ENCODE data around the gene TANGO2. TPM values are rescaled to one million over a fixed set of nuclear protein-coding genes. Genes with fewer than 3 reads are reported as not detected.
A peak's percentile ranks its signal among the peaks of the same experiment; 100 is the strongest.

The TANGO2 gene
- total and polyA plus RNA-seq, 9 of the 15 experiments (the other 6 are each of a cell fraction or from before 2014, with no cell fraction given) = 15.5 to 94.9 (median 70.1) TPM

DNA sequence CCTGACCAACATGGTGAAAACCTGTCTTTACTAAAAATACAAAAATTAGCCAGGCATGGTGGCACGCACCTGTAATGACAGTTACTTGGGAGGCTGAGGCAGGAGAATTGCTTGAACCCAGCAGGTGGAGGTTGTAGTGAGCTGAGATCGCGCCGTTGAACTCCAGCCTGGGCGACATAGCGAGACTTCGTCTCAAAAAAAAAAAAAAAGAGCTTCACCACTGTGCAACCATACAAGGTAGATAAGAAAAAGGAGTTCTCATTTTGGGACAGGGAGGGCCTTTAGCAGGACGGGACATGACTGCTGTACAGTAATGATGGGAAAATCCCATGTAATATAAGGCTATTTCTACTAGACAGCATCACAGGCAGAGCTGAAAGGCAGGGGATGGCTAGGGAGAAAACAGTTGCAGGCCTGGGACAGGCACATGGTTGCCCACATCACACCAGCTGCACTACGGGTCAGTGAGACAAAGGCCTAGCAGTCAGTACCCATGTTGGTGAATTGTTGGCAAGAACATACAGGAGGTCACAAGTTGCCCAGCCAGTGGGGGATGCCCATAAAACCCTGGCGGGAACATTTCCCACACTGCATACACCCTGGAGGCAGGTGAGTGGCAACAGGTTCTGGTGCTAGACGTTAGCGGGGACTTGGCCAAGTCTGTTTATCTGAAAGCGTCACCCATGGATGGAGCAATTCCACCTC, 5.4 kb downstream of the TANGO2 start:
- Histone ChIP-seq H3K4me1 (replicated peaks in 1 of 2; ENCODE audit: control insufficient read depth in 2 of 2, insufficient read depth in 2 of 2, low read length in 2 of 2) (peaks cover 53 to 75% of the 10 kb centered on the region in 2 experiments), H3K9me1 (ENCODE audit: control insufficient read depth, insufficient read depth, low read length) (peaks cover 29% of the 10 kb centered on the region), H2AFZ (ENCODE audit: low read depth, low read length) (no peak overlapping the region), H3K79me2 (ENCODE audit: control insufficient read depth, insufficient read depth, low read length) (peaks cover 82% of the 10 kb centered on the region), H3K27me3 (ENCODE audit: control insufficient read depth in 2 of 2, insufficient read depth in 2 of 2, low read length in 2 of 2) (no peaks in the 10 kb centered on the region; a peak in 1 of 5 replicates), H3K27ac (ENCODE audit: extremely low read depth, low read depth, low read length) (no peak overlapping the region; the same call in 2 of the 3 replicates), H3K36me3 (ENCODE audit: control insufficient read depth, insufficient read depth, low read length) (peaks cover 63% of the 10 kb centered on the region), H4K20me1 (replicated peaks; ENCODE audit: control insufficient read depth, insufficient read depth, low read length) (peaks cover 51% of the 10 kb centered on the region), H3K9ac (ENCODE audit: insufficient read depth in 1 of 2, low read depth in 2 of 2, low read length in 2 of 2) (no peak overlapping the region), H3K4me2 (ENCODE audit: insufficient read depth, low read length) (peak overlapping the region; percentile 2; the same call in 1 of the 2 replicates), H3K9me3 (replicated peaks; ENCODE audit: control insufficient read depth, insufficient read depth, low read depth, low read length) (no peaks in the 10 kb centered on the region), H3K4me3 (no peak overlapping the region)
- 82% methylated on average over 13 of the region's 13 CpGs for WGBS (ENCODE audit: insufficient coverage, low coverage, missing lambda C conversion rate)
- CTCF ChIA-PET (ENCODE audit: low intra/inter-chr PET ratio) = interaction anchor here (4.2 kb wide), 1 partner anchor 56 kb away, joined by 30 read pairs; no protein-coding TSS in a partner anchor
- intact Hi-C loops (cut with micrococcal nuclease) (loop anchor here (10.0 kb wide), 2 partner anchors 172 to 612 kb away; partner anchors contain the start of genes GNB1L and RTL10), in situ Hi-C loops (cut with MboI) (no loop called here)
- ATAC-seq = no peak
- BruUV-seq (replicated peaks) = no TSS peak
- no peak for FAIRE-seq
- no peak for DNase-seq (ENCODE audit: extremely low read depth in 1 of 4, low spot score in 3 of 4)
- POLR2A ChIA-PET = interaction anchor here (0.5 to 4.4 kb wide), 16 partner anchors 8 to 576 kb away, joined by 3 to 30 read pairs (median 4); no protein-coding TSS in a partner anchor
- TF ChIP-seq ZNF316 (IDR thresholded peaks at IDR 0.05) (no peak), ZNF384 (IDR thresholded peaks at IDR 0.05; ENCODE audit: low read depth, low read length) (peak; percentile 80; the same call in 1 of the 2 replicates), TAF15 (IDR thresholded peaks at IDR 0.05; ENCODE audit: low read depth, low read length) (no peak), ZFPM2 (CRISPR knock-in tag; IDR thresholded peaks at IDR 0.05) (no peak), ZNF764 (CRISPR knock-in tag; IDR thresholded peaks at IDR 0.05; ENCODE audit: low read depth) (peak; percentile 6; the same call in 1 of the 2 replicates), CEBPZ (IDR thresholded peaks at IDR 0.05; ENCODE audit: borderline replicate concordance, low read depth, low read length) (no peak), ZNF23 (CRISPR knock-in tag; IDR thresholded peaks at IDR 0.05) (no peak), GABPB2 (CRISPR knock-in tag; conservative IDR thresholded peaks at IDR 0.05) (no peak), RAD21 (CRISPR knock-in tag; conservative IDR thresholded peaks at IDR 0.05 in 1 of 2, IDR thresholded peaks at IDR 0.05 in 1 of 2) (no peak), WHSC1 (IDR thresholded peaks at IDR 0.05; ENCODE audit: low read length) (peak; percentile 94), NEUROD1 (IDR thresholded peaks at IDR 0.05; ENCODE audit: borderline replicate concordance, low read depth, low read length, partially characterized antibody) (no peak), SNRNP70 (optimal IDR thresholded peaks at IDR 0.05; ENCODE audit: low read depth, low read length) (no peak)
- TF ChIP-seq, protein P1, sequence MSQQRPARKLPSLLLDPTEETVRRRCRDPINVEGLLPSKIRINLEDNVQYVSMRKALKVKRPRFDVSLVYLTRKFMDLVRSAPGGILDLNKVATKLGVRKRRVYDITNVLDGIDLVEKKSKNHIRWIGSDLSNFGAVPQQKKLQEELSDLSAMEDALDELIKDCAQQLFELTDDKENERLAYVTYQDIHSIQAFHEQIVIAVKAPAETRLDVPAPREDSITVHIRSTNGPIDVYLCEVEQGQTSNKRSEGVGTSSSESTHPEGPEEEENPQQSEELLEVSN (IDR thresholded peaks at IDR 0.05; ENCODE audit: borderline replicate concordance in 1 of 2, extremely low read depth in 1 of 2, insufficient read depth in 1 of 2, insufficient read length in 1 of 2, low read depth in 1 of 2, low read length in 1 of 2, poor library complexity in 1 of 2, severe bottlenecking in 1 of 2) = peak in 1 of 2 experiments; percentile 53
- TF ChIP-seq, protein P2, sequence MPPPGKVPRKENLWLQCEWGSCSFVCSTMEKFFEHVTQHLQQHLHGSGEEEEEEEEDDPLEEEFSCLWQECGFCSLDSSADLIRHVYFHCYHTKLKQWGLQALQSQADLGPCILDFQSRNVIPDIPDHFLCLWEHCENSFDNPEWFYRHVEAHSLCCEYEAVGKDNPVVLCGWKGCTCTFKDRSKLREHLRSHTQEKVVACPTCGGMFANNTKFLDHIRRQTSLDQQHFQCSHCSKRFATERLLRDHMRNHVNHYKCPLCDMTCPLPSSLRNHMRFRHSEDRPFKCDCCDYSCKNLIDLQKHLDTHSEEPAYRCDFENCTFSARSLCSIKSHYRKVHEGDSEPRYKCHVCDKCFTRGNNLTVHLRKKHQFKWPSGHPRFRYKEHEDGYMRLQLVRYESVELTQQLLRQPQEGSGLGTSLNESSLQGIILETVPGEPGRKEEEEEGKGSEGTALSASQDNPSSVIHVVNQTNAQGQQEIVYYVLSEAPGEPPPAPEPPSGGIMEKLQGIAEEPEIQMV (tag; conservative IDR thresholded peaks at IDR 0.05; ENCODE audit: low read depth) = no peak

All from K562 (cell line).